ENCODE measurements around the gene INTS14.

DNA sequence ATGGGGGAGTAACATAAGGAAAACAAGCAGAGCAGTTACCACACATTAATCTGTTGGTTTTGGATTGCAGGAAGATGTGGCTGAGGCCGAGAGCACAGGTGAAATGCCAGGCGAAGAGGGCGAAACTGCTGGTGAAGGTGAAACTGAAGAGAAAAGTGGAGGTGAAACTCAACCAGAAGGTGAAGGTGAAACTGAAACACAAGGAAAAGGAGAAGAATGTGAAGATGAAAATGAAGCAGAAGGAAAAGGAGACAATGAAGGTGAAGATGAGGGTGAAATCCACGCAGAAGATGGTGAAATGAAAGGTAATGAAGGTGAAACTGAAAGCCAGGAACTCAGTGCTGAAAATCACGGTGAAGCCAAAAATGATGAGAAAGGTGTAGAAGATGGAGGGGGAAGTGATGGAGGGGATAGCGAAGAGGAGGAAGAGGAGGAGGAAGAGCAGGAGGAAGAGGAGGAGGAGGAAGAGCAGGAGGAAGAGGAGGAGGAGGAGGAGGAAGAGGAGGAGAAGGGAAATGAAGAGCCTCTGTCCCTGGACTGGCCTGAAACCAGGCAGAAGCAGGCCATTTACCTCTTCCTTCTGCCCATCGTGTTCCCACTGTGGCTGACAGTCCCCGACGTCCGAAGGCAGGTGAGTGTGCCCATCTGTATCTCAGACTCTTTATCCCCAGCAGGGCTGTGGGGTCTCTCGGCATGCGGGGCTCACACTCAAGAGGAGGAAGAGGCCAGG lies 39.5 kb upstream of the INTS14 start:
- TF ChIP-seq POLR2A (IDR thresholded peaks at IDR 0.05; ENCODE audit: low read length) (no peak), GATA1 (IDR thresholded peaks at IDR 0.05; ENCODE audit: low read depth, low read length) (no peak)
